ENCODE measurements around the gene TCF7L1.

TCF7L1 gene

GRCh38 chr2:85162746-85163301 is 29.6 kb downstream of the TCF7L1 start:
- no peak for DNase-seq (ENCODE audit: low read depth in 2 of 2)

GRCh38 chr2:85163675-85164074 is 30.5 kb downstream of the TCF7L1 start:
- no peak for DNase-seq (ENCODE audit: low read depth in 2 of 2)

- DNase-seq (ENCODE audit: low read depth in 2 of 2), result no peak
These were observed 31.0 kb downstream of the TCF7L1 start for GRCh38 chr2:85164145-85164569.

GRCh38 chr2:85165088-85165690 is 32.0 kb downstream of the TCF7L1 start:
- no peak for DNase-seq (ENCODE audit: low read depth in 2 of 2)

- DNase-seq (ENCODE audit: low read depth in 2 of 2), result no peak
These were observed 32.8 kb downstream of the TCF7L1 start for GRCh38 chr2:85166021-85166420.

GRCh38 chr2:85167479-85167878 is 34.3 kb downstream of the TCF7L1 start:
- DNase-seq (ENCODE audit: low read depth in 2 of 2), result no peak

- DNase-seq (ENCODE audit: low read depth in 2 of 2), result no peak
These were observed 35.8 kb downstream of the TCF7L1 start for GRCh38 chr2:85168942-85169341.

- DNase-seq (ENCODE audit: low read depth in 2 of 2), result no peak
These were observed 36.4 kb downstream of the TCF7L1 start for GRCh38 chr2:85169581-85169980.

- DNase-seq (ENCODE audit: low read depth in 2 of 2), result no peak
These were observed 37.8 kb downstream of the TCF7L1 start for GRCh38 chr2:85170938-85171475.

GRCh38 chr2:85171916-85172315 is 38.7 kb downstream of the TCF7L1 start:
- DNase-seq (ENCODE audit: low read depth in 2 of 2), result no peak

GRCh38 chr2:85173909-85174308 is 40.7 kb downstream of the TCF7L1 start:
- no peak for DNase-seq (ENCODE audit: low read depth in 2 of 2)

GRCh38 chr2:85174943-85175342 is 41.8 kb downstream of the TCF7L1 start:
- no peak for DNase-seq (ENCODE audit: low read depth in 2 of 2)

GRCh38 chr2:85175369-85176299 is 42.4 kb downstream of the TCF7L1 start:
- no peak for DNase-seq (ENCODE audit: low read depth in 2 of 2)

- no peak for DNase-seq (ENCODE audit: low read depth in 2 of 2)
These were observed 44.0 kb downstream of the TCF7L1 start for GRCh38 chr2:85177031-85177824.

GRCh38 chr2:85178154-85178553 is 45.0 kb downstream of the TCF7L1 start:
- no peak for DNase-seq (ENCODE audit: low read depth in 2 of 2)

- DNase-seq (ENCODE audit: low read depth in 2 of 2), result no peak
These were observed 45.8 kb downstream of the TCF7L1 start for GRCh38 chr2:85178980-85179411.

- DNase-seq (ENCODE audit: low read depth in 2 of 2), result no peak
These were observed 46.3 kb downstream of the TCF7L1 start for GRCh38 chr2:85179541-85179940.

GRCh38 chr2:85180322-85181133 is 47.3 kb downstream of the TCF7L1 start:
- no peak for DNase-seq (ENCODE audit: low read depth in 2 of 2)

GRCh38 chr2:85181134-85181631 is 48.0 kb downstream of the TCF7L1 start:
- no peak for DNase-seq (ENCODE audit: low read depth in 2 of 2)

GRCh38 chr2:85181844-85182456 is 48.8 kb downstream of the TCF7L1 start:
- DNase-seq (ENCODE audit: low read depth in 2 of 2), result no peak

All from stimulated activated CD8-positive, alpha-beta memory T cell treated with anti-CD3 and anti-CD28 coated beads, Interleukin-7, amount 100 ng/mL, for 4 hours (primary cell).